K562 (cell line): ENCODE measurements around the gene HCFC1R1. TPM values are rescaled to one million over a fixed set of nuclear protein-coding genes. Genes with fewer than 3 reads are reported as not detected.

Experiments used
- CXXC5 ChIP-seq: fragments of 250-450 bp; sonication (Bioruptor Pico); IDR thresholded peaks from 2 replicates; pipeline ENCODE4 v1.8.0; 2022; ENCODE audit warnings: inconsistent platforms, mild to moderate bottlenecking, moderate library complexity
- HIVEP1 ChIP-seq: fragments of 250-450 bp; sonication (Bioruptor Pico); IDR thresholded peaks from 2 replicates; pipeline ENCODE4 v1.4.0; 2020; ENCODE audit warnings: mild to moderate bottlenecking
- MYNN ChIP-seq, 2 experiments: sonication (generic); formaldehyde crosslinking in 1 of 2; IDR thresholded peaks; 2 replicates each; pipeline versions ENCODE4 v1.5.0 to v1.6.1; 2016 to 2020; ENCODE audit warnings: antibody characterized with exemption in 1 of 2, missing genetic modification reagents in 1 of 2
- NCOR1 ChIP-seq: fragments of 450-650 bp; IDR thresholded peaks from 2 replicates; pipeline ENCODE4 v1.6.1; 2016; ENCODE audit warnings: mild to moderate bottlenecking, moderate library complexity
- NFXL1 ChIP-seq: fragments of 450-650 bp; formaldehyde crosslinking; IDR thresholded peaks from 2 replicates; pipeline ENCODE4 v1.4.0; 2021; ENCODE audit warnings: mild to moderate bottlenecking
- NR1H2 ChIP-seq: sonication (generic); formaldehyde crosslinking; IDR thresholded peaks from 2 replicates; pipeline ENCODE4 v1.4.0; 2020; ENCODE audit warnings: mild to moderate bottlenecking, missing genetic modification reagents
- PKNOX1 ChIP-seq: fragments of 450-650 bp; IDR thresholded peaks from 2 replicates; pipeline ENCODE4 v1.6.1; 2016
- POLR2B ChIP-seq: fragments of 450-650 bp; IDR thresholded peaks from 2 replicates; pipeline ENCODE4 v1.6.1; 2018; ENCODE audit warnings: low read depth; ENCODE audit not compliant: partially characterized antibody
- RFX1 ChIP-seq: fragments of 450-650 bp; IDR thresholded peaks from 2 replicates; pipeline ENCODE4 v1.6.1; 2016; ENCODE audit warnings: mild to moderate bottlenecking, moderate library complexity
- SMAD1 ChIP-seq: fragments of 150-350 bp; IDR thresholded peaks from 2 replicates; pipeline ENCODE4 v1.6.1; 2014; ENCODE audit warnings: low read length, low read depth; ENCODE audit not compliant: partially characterized antibody
- SUPT5H ChIP-seq: fragments of 450-650 bp; IDR thresholded peaks from 2 replicates; pipeline ENCODE4 v1.6.1; 2016
- YY1 ChIP-seq, 3 experiments: IDR thresholded peaks; 2 replicates each; pipeline ENCODE4 v1.6.1; 2011; ENCODE audit warnings: low read length in 2 of 3, mild to moderate bottlenecking in 2 of 3, moderate library complexity in 2 of 3, borderline replicate concordance in 1 of 3, control low read depth in 1 of 3, low read depth in 1 of 3; ENCODE audit not compliant: insufficient read depth in 3 of 3, insufficient replicate concordance in 2 of 3, control insufficient read depth in 1 of 3, insufficient read length in 1 of 3; ENCODE audit errors: extremely low read depth in 1 of 3
- ZBTB7A ChIP-seq: IDR thresholded peaks from 2 replicates; pipeline ENCODE4 v1.6.1; 2011; ENCODE audit warnings: low read depth, mild to moderate bottlenecking, low read length, moderate library complexity, borderline replicate concordance; ENCODE audit not compliant: control insufficient read depth
- ZFPM2 ChIP-seq: fragments of 250-450 bp; sonication (Bioruptor Pico); IDR thresholded peaks from 2 replicates; pipeline ENCODE4 v1.5.1; 2022; ENCODE audit warnings: mild to moderate bottlenecking
- ZNF347 ChIP-seq: fragments of 450-650 bp; formaldehyde crosslinking; IDR thresholded peaks from 2 replicates; pipeline ENCODE4 v1.4.0; 2020; ENCODE audit warnings: low read depth, mild to moderate bottlenecking, moderate library complexity
- ZNF584 ChIP-seq: fragments of 200-800 bp; sonication (Bioruptor generic); IDR thresholded peaks from 2 replicates; pipeline ENCODE4 v1.6.1; 2016; ENCODE audit warnings: low read depth, mild to moderate bottlenecking, missing genetic modification characterization, missing compliant biosample characterization
- ZNF740 ChIP-seq, 3 experiments: fragments of 200-800 bp in 1 of 3; sonication (Bioruptor generic) in 1 of 3; sonication (generic) in 1 of 3; formaldehyde crosslinking in 1 of 3; IDR thresholded peaks; 2 replicates each; pipeline versions ENCODE4 v1.6.1 to v1.8.0; 2016 to 2022; ENCODE audit warnings: mild to moderate bottlenecking in 2 of 3, missing compliant biosample characterization in 2 of 3, missing genetic modification characterization in 2 of 3, missing genetic modification reagents in 1 of 3
- ZNF77 ChIP-seq: fragments of 250-450 bp; sonication (Bioruptor Pico); IDR thresholded peaks from 2 replicates; pipeline ENCODE4 v1.5.0; 2020
- polyA plus RNA-seq, 8 experiments: library from polyadenylated mRNA; depleted of rRNA in 4 of 8; stranded (reverse) in 5 of 8; unstranded in 3 of 8; fragments of >200 nt; fragmentation: Nextera tagmentation in 2 of 8; fragmentation: Illumina TruSeq in 1 of 8; extraction: Ambion mirVana in 2 of 8; extraction: Trizol in 1 of 8; gene quantifications; 2 replicates each; pipeline versions ENCODE4 v1.2.1 to v1.2.3, GENCODE V29; 2011 to 2014; ENCODE audit warnings: inconsistent platforms in 1 of 8, missing spikeins in 1 of 8
- total RNA-seq, 7 experiments: library from RNA; depleted of rRNA in 6 of 7; stranded (reverse); fragments of >200 nt in 6 of 7; fragmentation: Illumina TruSeq in 2 of 7; extraction: Trizol in 2 of 7; gene quantifications; 2 replicates each; pipeline versions ENCODE4 v1.2.1 to v1.2.3, GENCODE V29; 2011 to 2021; ENCODE audit warnings: low replicate concordance in 1 of 7
- TF ChIP-seq, protein P1 (sequence below), 2 experiments: IDR thresholded peaks; 2 replicates each; pipeline ENCODE4 v1.6.1; 2011; ENCODE audit warnings: borderline replicate concordance in 1 of 2, control low read depth in 1 of 2, low read depth in 1 of 2, low read length in 1 of 2, mild to moderate bottlenecking in 1 of 2, mixed read lengths in 1 of 2, moderate library complexity in 1 of 2; ENCODE audit not compliant: insufficient read depth in 1 of 2, insufficient read length in 1 of 2, poor library complexity in 1 of 2, severe bottlenecking in 1 of 2; ENCODE audit errors: extremely low read depth in 1 of 2
- TF ChIP-seq, protein P2 (sequence below), 2 experiments: fragments of 200-800 bp in 1 of 2; sonication (Bioruptor generic) in 1 of 2; sonication (generic) in 1 of 2; formaldehyde crosslinking in 1 of 2; IDR thresholded peaks in 1 of 2; conservative IDR thresholded peaks in 1 of 2; 2 replicates each; pipeline versions ENCODE4 v1.5.0 to v1.6.1; 2016 to 2020; ENCODE audit warnings: missing compliant biosample characterization in 1 of 2, missing genetic modification characterization in 1 of 2, missing genetic modification reagents in 1 of 2

The HCFC1R1 gene
- total and polyA plus RNA-seq, 9 of the 15 experiments (the other 6 are each of a cell fraction or from before 2014, with no cell fraction given), result 2.2 to 29.0 (median 11.2) TPM

GRCh38 chr16:3022684-3023414 is 893 bp downstream of the HCFC1R1 start (continued):
- TF ChIP-seq NR1H2, result peak; percentile 49; the same call in 1 of the 2 replicates
- TF ChIP-seq PKNOX1, result 0 out of 2 replicates have a peak, but pooled peaks have one; percentile 16
- TF ChIP-seq POLR2B, result peak; percentile 29
- TF ChIP-seq YY1 (IDR thresholded peaks at IDR 0.05; ENCODE audit: borderline replicate concordance in 1 of 3, control insufficient read depth in 1 of 3, extremely low read depth in 1 of 3, insufficient read depth in 3 of 3, insufficient read length in 1 of 3, insufficient replicate concordance in 2 of 3, low read depth in 1 of 3, low read length in 2 of 3), result peak in 1 of 3 experiments; percentile 7
- TF ChIP-seq ZBTB7A, result peak; percentile 35; the same call in 1 of the 2 replicates
- TF ChIP-seq, protein P1, sequence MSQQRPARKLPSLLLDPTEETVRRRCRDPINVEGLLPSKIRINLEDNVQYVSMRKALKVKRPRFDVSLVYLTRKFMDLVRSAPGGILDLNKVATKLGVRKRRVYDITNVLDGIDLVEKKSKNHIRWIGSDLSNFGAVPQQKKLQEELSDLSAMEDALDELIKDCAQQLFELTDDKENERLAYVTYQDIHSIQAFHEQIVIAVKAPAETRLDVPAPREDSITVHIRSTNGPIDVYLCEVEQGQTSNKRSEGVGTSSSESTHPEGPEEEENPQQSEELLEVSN (IDR thresholded peaks at IDR 0.05; ENCODE audit: borderline replicate concordance in 1 of 2, extremely low read depth in 1 of 2, insufficient read depth in 1 of 2, insufficient read length in 1 of 2, low read depth in 1 of 2, low read length in 1 of 2, poor library complexity in 1 of 2, severe bottlenecking in 1 of 2), result no peak
- no peak for TF ChIP-seq RFX1
- peak; percentile 67; the same call in 1 of the 2 replicates for TF ChIP-seq MYNN (IDR thresholded peaks at IDR 0.05)
- TF ChIP-seq MYNN (CRISPR knock-in tag; IDR thresholded peaks at IDR 0.05), result no peak
- TF ChIP-seq SUPT5H, result peak; percentile 57
- TF ChIP-seq ZFPM2 (CRISPR knock-in tag), result no peak
- TF ChIP-seq ZNF347 (CRISPR knock-in tag), result no peak
- peak; percentile 1 for TF ChIP-seq SMAD1
- no peak for TF ChIP-seq CXXC5 (CRISPR knock-in tag)
- no peak for TF ChIP-seq HIVEP1 (CRISPR knock-in tag)
- peak; percentile 60; the same call in 1 of the 2 replicates for TF ChIP-seq ZNF740 (CRISPR knock-in tag; IDR thresholded peaks at IDR 0.05)
- no peak for TF ChIP-seq ZNF740 (tag; IDR thresholded peaks at IDR 0.05)
- no peak for TF ChIP-seq ZNF77 (CRISPR knock-in tag)
- TF ChIP-seq NFXL1 (CRISPR knock-in tag), result no peak
- 0 out of 2 replicates have a peak, but pooled peaks have one; percentile 2 for TF ChIP-seq NCOR1
- TF ChIP-seq, protein P2, sequence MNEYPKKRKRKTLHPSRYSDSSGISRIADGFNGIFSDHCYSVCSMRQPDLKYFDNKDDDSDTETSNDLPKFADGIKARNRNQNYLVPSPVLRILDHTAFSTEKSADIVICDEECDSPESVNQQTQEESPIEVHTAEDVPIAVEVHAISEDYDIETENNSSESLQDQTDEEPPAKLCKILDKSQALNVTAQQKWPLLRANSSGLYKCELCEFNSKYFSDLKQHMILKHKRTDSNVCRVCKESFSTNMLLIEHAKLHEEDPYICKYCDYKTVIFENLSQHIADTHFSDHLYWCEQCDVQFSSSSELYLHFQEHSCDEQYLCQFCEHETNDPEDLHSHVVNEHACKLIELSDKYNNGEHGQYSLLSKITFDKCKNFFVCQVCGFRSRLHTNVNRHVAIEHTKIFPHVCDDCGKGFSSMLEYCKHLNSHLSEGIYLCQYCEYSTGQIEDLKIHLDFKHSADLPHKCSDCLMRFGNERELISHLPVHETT (CRISPR knock-in tag; conservative IDR thresholded peaks at IDR 0.05 in 1 of 2, IDR thresholded peaks at IDR 0.05 in 1 of 2), result 0 out of 4 replicates have a peak, but pooled peaks of 1 of the 2 experiments have one; percentile 39
- TF ChIP-seq ZNF584 (CRISPR knock-in tag), result no peak
